NCI-H146 treated with DMSO at 0.1 percent for 48 hours (cell line): ENCODE measurements around the gene LTBP1.

Experiments used
- DNase-seq: peaks from one replicate; lab custom pipeline; 2025; ENCODE audit not compliant: unreplicated experiment; lab: John Stamatoyannopoulos, UW

The LTBP1 gene

GRCh38 chr2:33256162-33256755 lies 309.5 kb downstream of the LTBP1 start:
- no peak for DNase-seq

GRCh38 chr2:33258387-33258786 lies 311.6 kb downstream of the LTBP1 start:
- DNase-seq: no peak

- DNase-seq: no peak
Measured at GRCh38 chr2:33262097-33262496, 315.3 kb downstream of the LTBP1 start.

- DNase-seq: no peak
Measured at GRCh38 chr2:33264766-33265165, 318.0 kb downstream of the LTBP1 start.

GRCh38 chr2:33265584-33266338 lies 319.0 kb downstream of the LTBP1 start:
- DNase-seq: no peak

- no peak for DNase-seq
Measured at GRCh38 chr2:33266467-33266866, 319.7 kb downstream of the LTBP1 start.

GRCh38 chr2:33267043-33267442 lies 320.3 kb downstream of the LTBP1 start:
- no peak for DNase-seq

GRCh38 chr2:33267756-33268155 lies 321.0 kb downstream of the LTBP1 start:
- DNase-seq: no peak

- DNase-seq: no peak
Measured at GRCh38 chr2:33268246-33268831, 321.6 kb downstream of the LTBP1 start.

- no peak for DNase-seq
Measured at GRCh38 chr2:33272001-33272400, 325.2 kb downstream of the LTBP1 start.

- DNase-seq: no peak
Measured at GRCh38 chr2:33273479-33273878, 326.7 kb downstream of the LTBP1 start.

GRCh38 chr2:33274524-33274923 lies 327.8 kb downstream of the LTBP1 start:
- no peak for DNase-seq

GRCh38 chr2:33275689-33276444 lies 329.1 kb downstream of the LTBP1 start:
- no peak for DNase-seq

- no peak for DNase-seq
Measured at GRCh38 chr2:33277002-33277426, 330.3 kb downstream of the LTBP1 start.

- DNase-seq: no peak
Measured at GRCh38 chr2:33278245-33278943, 331.6 kb downstream of the LTBP1 start.

GRCh38 chr2:33284287-33284686 lies 337.5 kb downstream of the LTBP1 start:
- no peak for DNase-seq

- no peak for DNase-seq
Measured at GRCh38 chr2:33287507-33288005, 340.8 kb downstream of the LTBP1 start.

- DNase-seq: peak; percentile 57
Measured at GRCh38 chr2:33288011-33288410, 341.3 kb downstream of the LTBP1 start.

GRCh38 chr2:33289961-33290360 lies 343.2 kb downstream of the LTBP1 start:
- DNase-seq: no peak

GRCh38 chr2:33291278-33292013 lies 344.7 kb downstream of the LTBP1 start:
- peak; percentile 31 for DNase-seq
